Upper lobe of right lung (tissue), 1 donor: Measurements from ENCODE around the gene POM121. TPM values are rescaled to one million over a fixed set of nuclear protein-coding genes. Genes with fewer than 3 reads are reported as not detected.
"Not testable (repeated sequence)": the region's sequence is repeated elsewhere in the genome, so short reads cannot be mapped to it uniquely, and the experiment has no call there.

Source experiments
- ATAC-seq: fragments of 200-7000 bp; cut with Tn5 transposase; one replicate; pipeline ENCODE4 v1.9.1; 2020; ENCODE audit warnings: mild to moderate bottlenecking, moderate library complexity
- DNase-seq: peaks from one replicate; pipeline ENCODE4 v3.0.0-alpha.2; 2020
- H3K27ac ChIP-seq: fragments of 200-600 bp; one replicate; pipeline ENCODE4 v1.8.0; 2022
- H3K27me3 ChIP-seq: fragments of 200-600 bp; one replicate; pipeline ENCODE4 v1.8.0; 2022; ENCODE audit warnings: mild to moderate bottlenecking
- H3K36me3 ChIP-seq: fragments of 200-600 bp; one replicate; pipeline ENCODE4 v1.8.0; 2022
- H3K4me1 ChIP-seq: fragments of 200-600 bp; one replicate; pipeline ENCODE4 v1.8.0; 2022
- H3K4me3 ChIP-seq: fragments of 200-600 bp; one replicate; pipeline ENCODE4 v1.8.0; 2022; ENCODE audit warnings: mild to moderate bottlenecking
- H3K9me3 ChIP-seq: fragments of 200-600 bp; one replicate; pipeline ENCODE4 v1.8.0; 2022
- intact Hi-C: fragments of 100-400 bp; cut with DNase I; formaldehyde crosslinking; loops from one replicate; pipeline ENCODE4 v1.11.0; 2022
- total RNA-seq: library from RNA; stranded (reverse); fragmentation: NEBNext Ultra II Directional; extraction: Animal tissue kit (Norgen Biotek cat#: 25700); gene quantifications from one replicate; pipeline ENCODE4 v1.2.1, GENCODE V29; 2021
- TF ChIP-seq, protein P1 (sequence below): fragments of 200-600 bp; IDR thresholded peaks from one replicate; pipeline ENCODE4 v1.8.0; 2022; ENCODE audit warnings: antibody characterized with exemption
- donor health status: DM: no; HTN: yes; CAD: no; lungs with severe emphysema.

POM121 gene
- total RNA-seq, 1 donor from 2014 or later = 39.4 TPM

DNA sequence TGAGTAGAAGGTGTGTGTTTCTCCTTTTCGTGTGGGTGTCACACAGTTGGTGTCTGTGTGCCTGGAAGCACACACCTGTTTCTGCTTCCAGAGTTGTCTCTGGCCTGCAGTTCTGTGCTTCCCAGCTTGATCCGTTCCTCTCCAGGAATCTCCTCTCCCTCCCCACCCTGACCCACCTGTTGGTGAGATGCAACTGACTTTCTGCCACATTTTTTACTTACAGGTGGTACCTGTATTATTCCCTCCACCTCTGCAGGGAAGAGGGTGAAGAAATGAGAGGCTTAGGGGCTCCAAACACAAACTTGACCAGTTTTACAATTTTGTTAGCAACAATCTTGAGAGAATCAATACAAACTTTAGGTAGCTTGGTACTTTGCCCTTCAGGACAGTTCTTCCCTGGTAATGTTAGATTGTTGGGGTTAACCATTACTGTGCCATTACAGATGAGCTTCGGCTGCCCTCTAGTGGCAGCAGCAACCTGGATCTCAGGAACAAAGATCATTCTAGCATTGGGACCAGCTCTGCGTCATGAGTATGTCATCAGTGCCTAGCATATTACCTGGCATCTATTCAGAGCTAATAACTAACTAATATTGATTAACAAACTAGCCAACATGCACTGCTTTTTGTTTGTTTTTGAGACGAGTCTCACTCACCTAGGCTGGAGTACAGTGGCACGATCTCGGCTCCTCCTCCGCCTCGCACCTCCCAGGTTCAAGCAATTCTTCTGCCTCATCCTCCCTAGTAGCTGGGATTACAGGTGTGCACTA lies 10.0 kb upstream of the POM121 start:
- TF ChIP-seq, protein P1, sequence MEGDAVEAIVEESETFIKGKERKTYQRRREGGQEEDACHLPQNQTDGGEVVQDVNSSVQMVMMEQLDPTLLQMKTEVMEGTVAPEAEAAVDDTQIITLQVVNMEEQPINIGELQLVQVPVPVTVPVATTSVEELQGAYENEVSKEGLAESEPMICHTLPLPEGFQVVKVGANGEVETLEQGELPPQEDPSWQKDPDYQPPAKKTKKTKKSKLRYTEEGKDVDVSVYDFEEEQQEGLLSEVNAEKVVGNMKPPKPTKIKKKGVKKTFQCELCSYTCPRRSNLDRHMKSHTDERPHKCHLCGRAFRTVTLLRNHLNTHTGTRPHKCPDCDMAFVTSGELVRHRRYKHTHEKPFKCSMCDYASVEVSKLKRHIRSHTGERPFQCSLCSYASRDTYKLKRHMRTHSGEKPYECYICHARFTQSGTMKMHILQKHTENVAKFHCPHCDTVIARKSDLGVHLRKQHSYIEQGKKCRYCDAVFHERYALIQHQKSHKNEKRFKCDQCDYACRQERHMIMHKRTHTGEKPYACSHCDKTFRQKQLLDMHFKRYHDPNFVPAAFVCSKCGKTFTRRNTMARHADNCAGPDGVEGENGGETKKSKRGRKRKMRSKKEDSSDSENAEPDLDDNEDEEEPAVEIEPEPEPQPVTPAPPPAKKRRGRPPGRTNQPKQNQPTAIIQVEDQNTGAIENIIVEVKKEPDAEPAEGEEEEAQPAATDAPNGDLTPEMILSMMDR = peak; percentile 68
- DNase-seq, H3K9me3 ChIP-seq, H3K4me3 ChIP-seq, H3K27me3 ChIP-seq, intact Hi-C loops, H3K27ac ChIP-seq, H3K4me1 ChIP-seq: not testable (repeated sequence)
- peak; percentile 90 for ATAC-seq
- peaks cover 18% of the 10 kb centered on the region for H3K36me3 ChIP-seq

DNA sequence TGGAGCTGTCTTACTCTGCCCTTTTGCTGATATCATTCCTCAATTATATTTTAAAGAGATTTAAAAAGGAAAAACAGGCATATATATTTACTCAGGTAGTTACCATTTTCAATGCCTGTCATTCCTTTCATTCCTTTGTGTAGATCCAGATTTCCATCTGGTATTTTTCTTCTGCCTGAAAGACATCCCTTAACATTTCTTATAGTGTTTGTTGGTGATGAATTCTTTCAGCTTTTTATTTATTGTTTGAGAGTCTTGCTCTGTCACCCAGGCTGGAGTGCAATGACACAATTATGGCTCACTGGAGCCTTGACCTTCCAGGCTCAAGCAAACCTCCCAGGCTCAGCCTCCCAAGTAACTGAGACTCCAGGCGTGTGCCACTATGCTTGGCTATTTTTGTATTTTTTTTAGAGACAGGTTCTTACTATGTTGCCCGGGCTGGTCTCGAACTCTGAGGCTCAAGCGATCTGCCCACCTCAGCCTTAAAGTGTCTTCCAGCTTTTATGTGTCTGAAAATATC lies 5.6 kb upstream of the POM121 start:
- Histone ChIP-seq H3K36me3 (peaks cover under 1% of the 10 kb centered on the region), H3K4me3 (no peak overlapping the region), H3K27ac (no peak overlapping the region), H3K9me3 (no peaks in the 10 kb centered on the region), H3K27me3 (no peaks in the 10 kb centered on the region), H3K4me1 (peaks cover 12% of the 10 kb centered on the region)
- TF ChIP-seq, protein P1 = no peak
- no peak for ATAC-seq
- no peak for DNase-seq
- intact Hi-C loops = no loop called here

DNA sequence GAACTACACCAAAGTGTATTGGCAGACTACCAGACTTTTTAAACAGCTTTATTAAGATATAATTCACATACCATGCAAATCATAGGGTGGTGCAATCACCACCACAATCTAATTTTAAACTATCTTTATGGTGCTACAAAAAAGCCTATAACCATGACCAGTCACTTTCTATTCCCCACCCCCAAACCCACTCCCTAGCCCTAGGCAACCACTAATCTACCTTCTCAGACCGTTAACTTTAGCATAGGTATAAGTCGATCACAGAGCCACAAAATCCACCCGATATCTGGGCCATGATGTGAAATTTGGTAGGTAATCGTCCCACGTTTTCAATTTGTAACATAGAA lies 536 bp upstream of the POM121 start:
- no peak for DNase-seq

DNA sequence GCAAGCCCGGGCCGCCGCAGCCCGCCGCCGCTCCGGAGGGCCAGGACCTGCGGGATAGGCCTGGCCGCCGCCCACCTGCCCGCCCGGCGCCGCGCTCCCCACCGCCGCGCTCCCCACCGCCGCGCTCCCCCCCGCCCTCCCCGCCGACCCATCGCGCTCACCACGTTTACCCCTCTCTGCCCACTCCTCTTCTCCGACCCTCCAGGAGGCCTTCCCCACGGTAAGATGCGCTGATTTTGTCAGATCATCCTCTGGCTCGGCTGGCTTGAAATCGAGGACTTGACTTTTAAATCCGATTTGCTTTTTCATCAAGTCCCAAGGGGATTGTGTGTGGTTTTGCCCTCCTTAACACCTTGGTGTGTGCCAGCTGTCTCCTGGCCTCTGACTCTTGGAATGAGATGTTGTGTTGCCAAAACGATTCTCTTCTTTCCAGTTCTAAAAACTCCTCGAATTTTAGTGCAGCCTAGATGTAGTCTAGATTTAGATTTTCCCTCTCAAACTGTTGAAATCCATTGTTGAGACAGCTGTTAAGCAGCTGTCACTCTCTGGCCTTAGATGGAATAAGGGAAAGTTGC lies 738 bp downstream of the POM121 start:
- ATAC-seq (no peak), DNase-seq (no peak)
- Histone ChIP-seq H3K36me3 (peaks cover 37% of the 10 kb centered on the region), H3K9me3 (no peaks in the 10 kb centered on the region), H3K4me1 (peaks cover 12% of the 10 kb centered on the region), H3K27me3 (no peaks in the 10 kb centered on the region), H3K27ac (peak overlapping the region; percentile 92), H3K4me3 (peak overlapping the region; percentile 90)
- TF ChIP-seq, protein P1 = no peak
- intact Hi-C loops = no loop called here

More for the DNA sequence above, 536 bp upstream of the POM121 start:
- intact Hi-C loops = no loop called here
- Histone ChIP-seq H3K36me3 (peaks cover 27% of the 10 kb centered on the region), H3K4me1 (peaks cover 12% of the 10 kb centered on the region), H3K27ac (peak overlapping the region; percentile 92), H3K9me3 (no peaks in the 10 kb centered on the region), H3K27me3 (no peaks in the 10 kb centered on the region), H3K4me3 (peak overlapping the region; percentile 90)
- TF ChIP-seq, protein P1 = no peak
- no peak for ATAC-seq

DNA sequence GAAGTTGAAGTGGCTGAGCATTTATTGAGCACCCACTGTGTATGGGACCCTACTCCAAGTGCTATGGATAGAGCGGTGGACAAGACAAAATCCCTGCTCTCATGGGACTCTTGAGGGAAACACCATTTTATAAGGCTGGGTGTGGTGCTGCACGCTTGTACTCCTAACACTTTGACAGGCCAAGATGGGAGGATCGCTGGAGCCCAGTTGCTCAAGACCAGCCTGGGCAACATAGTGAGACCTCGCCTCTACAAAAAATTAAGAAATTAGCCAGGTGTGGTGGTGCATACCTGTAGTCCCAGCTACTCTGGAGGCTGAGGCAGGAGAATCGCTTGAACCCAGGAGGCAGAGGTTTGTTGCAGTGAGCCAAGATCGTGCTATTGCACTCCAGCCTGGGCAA lies 2.9 kb downstream of the POM121 start:
- H3K27ac ChIP-seq, H3K9me3 ChIP-seq, DNase-seq, H3K27me3 ChIP-seq, intact Hi-C loops, H3K4me3 ChIP-seq, ATAC-seq: not testable (repeated sequence)
- Histone ChIP-seq H3K36me3 (peaks cover 49% of the 10 kb centered on the region), H3K4me1 (peaks cover 12% of the 10 kb centered on the region)

DNA sequence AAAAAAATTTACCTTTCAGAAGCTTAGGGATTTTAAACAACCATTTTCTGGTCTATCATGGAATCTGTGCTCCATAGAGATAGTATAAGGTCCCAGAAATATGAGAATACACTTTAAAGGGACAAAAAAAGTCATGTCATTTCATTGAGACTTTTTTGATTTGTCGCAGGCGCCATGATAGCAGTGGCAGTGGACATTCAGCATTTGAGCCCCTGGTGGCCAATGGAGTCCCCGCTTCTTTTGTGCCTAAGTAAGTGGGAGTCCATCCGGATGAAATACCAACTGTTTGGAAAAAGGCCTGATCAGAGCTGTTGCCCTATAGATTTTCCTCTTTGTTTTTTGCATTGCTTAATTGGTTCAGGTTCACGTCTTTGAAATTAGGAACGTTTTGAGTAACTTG lies 3.3 kb downstream of the POM121 start:
- peaks cover 49% of the 10 kb centered on the region for H3K36me3 ChIP-seq
- H3K27me3 ChIP-seq, H3K9me3 ChIP-seq, H3K27ac ChIP-seq, ATAC-seq, H3K4me3 ChIP-seq, DNase-seq, intact Hi-C loops: not testable (repeated sequence)
- peaks cover 12% of the 10 kb centered on the region for H3K4me1 ChIP-seq

DNA sequence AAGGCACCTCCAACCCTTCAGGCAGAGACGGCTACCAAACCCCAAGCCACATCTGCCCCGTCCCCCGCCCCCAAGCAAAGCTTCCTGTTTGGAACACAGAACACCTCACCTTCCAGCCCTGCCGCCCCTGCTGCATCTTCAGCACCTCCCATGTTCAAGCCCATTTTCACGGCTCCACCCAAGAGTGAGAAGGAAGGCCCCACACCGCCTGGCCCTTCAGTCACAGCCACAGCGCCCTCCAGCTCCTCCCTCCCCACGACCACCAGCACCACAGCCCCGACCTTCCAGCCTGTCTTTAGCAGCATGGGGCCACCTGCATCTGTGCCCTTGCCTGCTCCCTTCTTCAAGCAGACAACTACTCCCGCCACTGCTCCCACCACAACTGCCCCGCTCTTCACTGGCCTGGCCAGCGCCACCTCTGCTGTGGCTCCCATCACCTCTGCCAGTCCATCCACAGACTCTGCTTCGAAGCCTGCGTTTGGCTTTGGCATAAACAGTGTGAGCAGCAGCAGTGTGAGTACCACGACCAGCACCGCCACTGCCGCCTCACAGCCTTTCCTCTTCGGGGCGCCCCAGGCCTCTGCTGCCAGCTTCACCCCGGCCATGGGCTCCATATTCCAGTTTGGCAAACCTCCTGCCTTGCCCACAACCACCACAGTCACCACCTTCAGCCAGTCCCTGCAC lies 17.3 kb downstream of the POM121 start:
- H3K36me3 ChIP-seq = peaks cover 29% of the 10 kb centered on the region
- H3K27ac ChIP-seq, intact Hi-C loops, DNase-seq, H3K4me3 ChIP-seq, H3K9me3 ChIP-seq, H3K27me3 ChIP-seq, H3K4me1 ChIP-seq: not testable (repeated sequence)
- ATAC-seq = peak; percentile 16

DNA sequence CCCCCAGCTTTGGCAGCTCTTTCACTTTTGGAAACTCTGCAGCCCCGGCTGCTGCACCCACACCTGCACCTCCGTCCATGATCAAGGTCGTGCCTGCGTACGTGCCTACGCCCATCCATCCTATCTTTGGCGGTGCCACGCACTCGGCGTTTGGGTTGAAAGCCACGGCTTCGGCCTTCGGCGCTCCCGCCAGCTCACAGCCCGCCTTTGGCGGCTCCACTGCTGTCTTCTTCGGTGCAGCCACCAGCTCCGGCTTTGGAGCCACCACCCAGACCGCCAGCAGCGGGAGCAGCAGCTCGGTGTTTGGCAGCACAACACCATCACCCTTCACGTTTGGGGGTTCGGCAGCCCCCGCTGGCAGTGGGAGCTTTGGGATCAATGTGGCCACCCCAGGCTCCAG lies 18.1 kb downstream of the POM121 start:
- H3K4me3 ChIP-seq, DNase-seq, H3K27ac ChIP-seq, H3K9me3 ChIP-seq, H3K4me1 ChIP-seq, intact Hi-C loops, H3K27me3 ChIP-seq, ATAC-seq: not testable (repeated sequence)
- peaks cover 26% of the 10 kb centered on the region for H3K36me3 ChIP-seq

DNA sequence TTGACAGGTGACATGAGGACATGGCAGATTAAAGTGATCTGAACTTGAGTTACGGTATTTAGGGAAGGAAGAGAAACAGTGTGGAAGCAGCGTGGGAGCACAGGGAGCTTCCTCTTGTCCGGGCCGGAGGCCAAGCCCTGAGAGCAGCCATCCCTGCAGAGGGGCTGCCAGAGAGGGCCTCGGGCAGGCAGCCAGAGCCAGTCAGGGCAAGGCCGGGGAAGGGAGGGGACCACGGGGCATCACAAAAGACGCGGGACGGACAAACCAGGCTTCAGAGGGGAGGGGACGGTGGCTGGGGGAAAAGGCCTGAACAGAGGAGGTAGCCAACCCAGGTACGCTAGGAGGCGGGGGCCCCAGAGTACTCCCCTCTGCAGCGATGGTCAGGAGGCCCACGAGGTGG lies 20.0 kb downstream of the POM121 start:
- H3K27ac ChIP-seq, H3K9me3 ChIP-seq, H3K4me1 ChIP-seq, H3K27me3 ChIP-seq, DNase-seq, H3K4me3 ChIP-seq, intact Hi-C loops: not testable (repeated sequence)
- ATAC-seq = peak; percentile 8
- peaks cover 26% of the 10 kb centered on the region for H3K36me3 ChIP-seq

DNA sequence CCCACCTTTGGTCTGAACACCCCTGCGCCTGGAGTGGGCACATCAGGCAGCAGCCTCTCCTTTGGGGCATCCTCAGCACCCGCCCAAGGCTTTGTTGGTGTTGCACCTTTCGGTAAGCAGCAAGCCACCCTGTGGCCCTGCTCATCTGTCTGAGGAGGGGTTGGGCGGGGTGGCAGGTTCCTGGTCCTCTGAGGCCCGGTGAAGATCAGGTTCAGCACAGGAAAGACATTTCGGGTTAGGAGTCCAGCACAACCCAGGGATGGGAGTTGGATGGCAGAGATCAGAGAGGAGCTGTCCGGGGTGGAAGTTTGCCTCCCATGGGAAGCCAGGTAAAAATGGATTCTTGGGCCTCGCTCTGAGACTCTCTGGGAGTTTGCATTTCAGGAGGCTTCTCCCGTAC lies 20.7 kb downstream of the POM121 start:
- intact Hi-C loops, H3K9me3 ChIP-seq, DNase-seq, ATAC-seq, H3K27ac ChIP-seq, H3K4me3 ChIP-seq, H3K4me1 ChIP-seq, H3K27me3 ChIP-seq: not testable (repeated sequence)
- peaks cover 26% of the 10 kb centered on the region for H3K36me3 ChIP-seq
